Activated CD4-positive, alpha-beta T cell treated with anti-CD3 and anti-CD28 coated beads, Interleukin-2, Interleukin-6, amounts not matched to agents 100 ng/mL and 50 ng/mL, durations not matched to agents 16 hours and 8 hours (primary cell): Measurements from ENCODE around the gene MNS1.
A peak's percentile ranks its signal among the peaks of the same experiment; 100 is the strongest.
"Not testable (repeated sequence)": the region's sequence is repeated elsewhere in the genome, so short reads cannot be mapped to it uniquely, and the experiment has no call there.

Source experiments
- DNase-seq: peaks from one replicate; pipeline ENCODE4 v3.0.0-alpha.2; 2020

The MNS1 gene

DNA sequence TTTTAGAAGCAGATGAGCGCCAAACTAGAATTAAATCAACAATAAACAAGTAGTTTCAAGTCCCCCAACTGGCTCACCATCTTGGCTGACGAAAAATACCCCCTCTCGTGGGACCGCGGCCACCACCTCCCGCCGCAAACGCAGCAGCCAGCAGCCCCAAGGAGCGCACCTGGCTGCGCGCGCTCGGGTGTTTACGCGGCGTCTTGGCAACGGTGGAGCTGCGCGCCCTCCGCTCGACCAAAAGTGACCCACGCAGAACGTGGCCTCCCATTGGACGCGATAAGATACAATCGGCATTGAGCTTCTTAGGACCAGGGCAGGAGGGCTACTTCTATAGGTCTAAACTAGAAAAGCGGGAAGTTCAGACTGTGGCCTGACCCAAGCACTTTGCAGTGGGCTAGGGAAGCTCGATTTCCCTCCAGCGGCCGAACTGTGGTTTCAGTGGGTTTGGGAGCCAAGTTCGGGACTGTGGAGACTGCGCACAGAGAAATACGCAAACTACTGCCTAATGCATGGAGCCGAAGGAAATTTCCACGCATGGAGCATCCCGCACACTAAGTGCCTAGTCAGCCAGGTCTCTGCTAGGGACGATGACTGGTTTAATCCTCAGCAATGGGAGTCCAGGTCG, at the start of gene MNS1:
MNS1 (minus strand) TSS at position 245 of the 628 bp plus-strand sequence; CDS start at position 80, 165 bp downstream.
- DNase-seq = peak; percentile 84

GRCh38 chr15:56496635-56497034, 31.7 kb upstream of the MNS1 start:
- peak; percentile 56 for DNase-seq

DNA sequence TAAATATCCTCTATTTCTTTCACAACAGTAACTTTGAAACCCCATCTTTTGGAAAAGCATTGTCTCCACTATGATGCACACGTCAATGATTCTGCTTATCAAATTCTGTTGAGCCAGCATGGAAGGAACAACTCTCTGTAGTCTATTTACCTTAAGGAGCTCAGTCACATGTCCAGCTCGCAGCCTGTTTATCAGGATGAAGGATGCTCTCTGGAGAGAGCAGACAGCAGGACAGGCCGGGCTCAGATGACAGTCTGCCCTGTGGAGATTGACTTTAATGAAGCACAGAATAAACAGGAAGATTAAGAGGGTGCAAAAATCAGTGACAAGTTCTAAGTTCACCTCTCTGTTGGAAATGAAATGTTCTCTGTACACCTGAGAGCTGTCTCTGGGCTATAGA, 30.6 kb upstream of the MNS1 start:
- no peak for DNase-seq

GRCh38 chr15:56495053-56495452, 30.1 kb upstream of the MNS1 start:
- DNase-seq = no peak

DNA sequence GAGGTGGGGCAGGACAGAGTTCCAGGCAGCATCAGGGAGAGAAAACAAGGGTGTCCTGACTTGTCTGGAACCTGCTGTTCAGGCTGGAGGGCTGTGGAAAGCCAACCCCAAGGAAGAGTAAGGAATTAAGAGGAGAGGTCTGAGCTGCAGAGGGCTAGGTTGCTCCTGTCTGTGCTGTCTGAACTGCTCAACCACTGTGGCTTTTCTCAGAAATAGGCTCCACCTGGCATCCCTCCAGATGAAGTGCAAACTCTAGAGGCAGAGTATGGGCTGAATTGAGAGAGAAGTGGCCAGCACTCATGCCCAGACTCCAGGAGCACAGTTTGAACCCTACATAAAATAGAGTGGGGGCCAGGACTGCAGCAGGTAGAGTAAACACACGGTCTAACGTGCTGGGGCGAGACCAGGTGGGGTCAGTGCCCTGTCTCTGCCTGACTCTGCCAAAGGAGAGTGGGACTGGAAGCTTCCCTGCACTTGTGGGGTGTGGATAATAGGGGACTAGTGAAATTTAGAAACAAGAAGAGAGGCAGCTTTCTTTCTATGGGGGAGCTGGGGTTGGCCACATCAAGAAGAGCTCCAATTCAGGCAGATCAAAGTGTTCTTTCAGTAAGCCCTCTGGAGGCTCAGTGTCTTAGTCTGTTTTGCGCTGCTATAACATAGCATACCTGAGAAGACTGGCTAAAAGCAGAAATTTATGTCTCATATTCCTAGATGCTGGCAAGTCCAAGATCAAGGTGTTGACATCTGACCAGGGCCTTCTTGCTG, 28.0 kb upstream of the MNS1 start:
- no peak for DNase-seq

GRCh38 chr15:56492236-56492635, 27.3 kb upstream of the MNS1 start:
- DNase-seq = no peak

GRCh38 chr15:56491110-56491722, 26.3 kb upstream of the MNS1 start:
- peak; percentile 68 for DNase-seq

GRCh38 chr15:56490461-56490860, 25.5 kb upstream of the MNS1 start:
- no peak for DNase-seq

DNA sequence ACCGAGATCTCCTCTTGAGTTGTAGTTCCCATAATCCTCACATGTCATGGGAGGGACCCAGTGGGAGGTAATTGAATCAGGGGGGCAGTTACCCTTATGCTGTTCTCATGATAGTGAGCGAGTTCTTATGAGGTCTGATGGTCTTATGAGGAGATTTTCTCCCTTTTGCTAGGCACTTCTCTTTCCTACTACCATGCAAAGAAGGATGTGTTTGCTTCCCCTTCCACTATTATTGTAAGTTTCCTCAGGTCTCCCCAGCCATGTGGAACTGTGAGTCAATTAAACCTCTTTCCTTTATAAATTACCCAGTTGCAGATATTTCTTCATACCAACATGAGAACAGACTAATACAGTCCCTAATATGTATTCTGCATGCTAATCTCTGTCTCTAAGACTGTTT, 21.3 kb upstream of the MNS1 start:
- DNase-seq = not testable (repeated sequence)

GRCh38 chr15:56485426-56485825, 20.5 kb upstream of the MNS1 start:
- not testable (repeated sequence) for DNase-seq

DNA sequence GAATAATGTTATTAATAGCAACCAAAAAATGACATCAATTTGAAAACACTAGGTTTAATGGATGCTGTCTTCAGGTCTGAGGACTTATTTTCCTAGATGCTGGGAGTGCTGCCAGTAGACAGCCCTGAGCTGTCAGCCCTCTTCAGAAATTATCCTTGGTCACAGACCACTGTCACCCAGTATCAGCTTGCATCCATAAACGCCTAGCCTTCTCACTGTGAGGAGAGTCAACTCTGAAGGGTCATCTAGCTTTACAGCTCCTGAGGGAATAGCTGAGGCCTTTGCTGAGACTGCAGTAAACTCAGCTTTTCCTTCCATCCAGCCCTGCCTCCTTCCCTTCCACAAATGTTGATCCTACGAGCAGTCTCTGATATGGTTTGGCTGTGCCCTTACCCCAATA, 19.4 kb upstream of the MNS1 start:
- no peak for DNase-seq

- no peak for DNase-seq
Observed at GRCh38 chr15:56475351-56475750, 10.4 kb upstream of the MNS1 start.

- DNase-seq = no peak
Observed at GRCh38 chr15:56473017-56473416, 8.1 kb upstream of the MNS1 start.

- DNase-seq = no peak
Observed at GRCh38 chr15:56472278-56472677, 7.3 kb upstream of the MNS1 start.

GRCh38 chr15:56471440-56472069, 6.6 kb upstream of the MNS1 start:
- no peak for DNase-seq

GRCh38 chr15:56469483-56469882, 4.5 kb upstream of the MNS1 start:
- no peak for DNase-seq

DNA sequence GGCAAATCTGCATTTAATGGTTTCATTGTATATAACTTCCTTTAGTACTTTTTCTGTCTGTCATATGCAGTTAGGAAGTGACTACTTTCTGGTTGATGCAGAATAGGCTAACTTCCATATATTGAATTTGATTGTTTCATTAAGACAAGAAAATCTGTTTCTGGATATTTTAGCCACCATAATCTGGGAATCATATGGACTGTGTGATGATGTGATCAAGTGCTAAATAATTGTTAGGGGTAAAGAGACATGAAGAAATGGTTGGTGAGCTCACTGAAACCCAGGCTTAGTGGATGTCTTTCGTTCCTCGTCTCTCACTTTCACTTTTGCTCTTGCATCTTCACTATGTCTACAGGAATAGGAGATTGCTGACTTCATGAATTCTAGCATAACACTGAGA, 3.5 kb upstream of the MNS1 start:
- peak; percentile 46 for DNase-seq

GRCh38 chr15:56467616-56468015, 2.7 kb upstream of the MNS1 start:
- no peak for DNase-seq

GRCh38 chr15:56460947-56461346, 4.0 kb downstream of the MNS1 start:
- no peak for DNase-seq

- DNase-seq = no peak
Observed at GRCh38 chr15:56460071-56460470, 4.9 kb downstream of the MNS1 start.

DNA sequence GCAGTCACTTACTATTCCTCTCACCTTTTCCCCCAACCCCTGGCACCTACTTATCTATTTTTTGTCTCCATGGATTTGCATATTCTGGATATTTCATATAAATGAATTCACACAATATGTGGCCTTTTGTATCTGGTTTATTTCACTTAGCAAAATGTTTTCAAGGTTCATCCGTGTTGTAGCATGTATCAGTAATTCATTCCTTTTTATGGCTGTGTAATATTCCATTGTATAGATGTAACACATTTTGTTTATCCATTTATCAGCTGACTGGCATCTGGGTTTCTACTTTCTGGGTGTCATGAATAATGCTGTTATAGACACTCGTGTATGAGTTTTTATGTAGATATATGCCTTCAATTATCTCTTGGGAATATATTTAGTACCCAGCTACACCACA, 5.8 kb downstream of the MNS1 start:
- no peak for DNase-seq

- no peak for DNase-seq
Observed at GRCh38 chr15:56456229-56456628, 8.7 kb downstream of the MNS1 start.

DNA sequence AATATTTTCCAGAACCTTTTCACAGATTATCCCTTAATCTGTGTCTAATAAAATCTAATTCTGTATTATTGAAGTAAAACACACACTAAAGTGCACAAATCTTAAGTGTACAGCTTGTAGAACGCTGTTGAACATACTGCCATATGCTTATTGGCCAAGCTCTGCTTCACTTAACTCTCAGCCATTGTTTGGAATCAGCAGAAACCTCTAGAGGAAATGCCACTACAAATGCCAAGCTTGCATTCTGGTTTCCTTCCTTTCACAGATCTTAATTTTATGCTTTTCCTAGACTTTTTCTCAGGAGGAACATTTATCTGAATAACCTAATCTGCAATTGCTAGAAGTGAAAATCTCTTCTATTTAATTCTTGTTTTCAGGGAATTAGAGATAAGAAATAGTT, 10.1 kb downstream of the MNS1 start:
- no peak for DNase-seq

DNA sequence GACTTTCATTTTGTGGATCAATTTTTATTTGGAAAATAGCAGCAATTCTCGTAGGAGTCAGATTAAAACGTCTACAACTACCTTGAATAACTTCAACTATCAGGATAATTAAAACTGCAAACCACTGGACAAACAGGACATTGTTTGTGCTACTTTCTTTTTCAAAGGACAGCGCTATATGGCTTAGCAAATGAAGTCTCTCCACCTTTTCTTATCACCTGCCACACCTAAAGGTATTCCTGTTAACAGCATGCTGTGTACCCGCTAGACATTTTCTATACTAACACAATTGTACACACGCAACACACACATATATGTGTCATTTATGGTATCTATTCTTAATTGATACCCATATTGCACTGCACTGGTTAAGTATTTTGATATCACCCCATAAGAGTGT, 19.2 kb downstream of the MNS1 start:
- DNase-seq = no peak
